GM12873 (cell line): ENCODE results near the gene ZNF580.

Experiments used
- TF ChIP-seq, protein P1 (sequence below): IDR thresholded peaks from 2 replicates; pipeline ENCODE4 v1.5.1; 2012; ENCODE audit warnings: low read depth, mild to moderate bottlenecking, moderate library complexity, low read length, control low read depth; ENCODE audit not compliant: insufficient read depth; ENCODE audit errors: missing control alignments

Gene ZNF580

DNA sequence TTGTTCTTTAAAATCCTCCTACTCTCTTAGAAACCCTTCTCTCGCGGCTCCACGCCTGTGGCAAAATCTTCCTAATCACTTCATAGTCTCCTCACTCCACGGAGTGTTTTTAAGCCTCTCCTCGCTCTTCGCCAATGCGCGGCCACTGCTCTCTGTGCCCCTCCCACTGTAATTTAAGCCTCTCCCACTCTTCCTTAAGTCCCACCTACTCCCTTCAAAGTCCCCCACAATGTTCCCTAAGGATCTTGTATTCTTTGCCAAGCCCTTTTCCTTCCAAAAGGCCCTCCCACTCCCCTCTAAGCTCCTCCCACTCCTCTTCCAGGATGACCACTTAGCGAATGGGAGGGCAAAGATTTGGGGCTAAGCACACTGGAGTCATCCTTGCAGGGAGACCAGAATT, 42.8 kb upstream of the ZNF580 start:
- TF ChIP-seq, protein P1, sequence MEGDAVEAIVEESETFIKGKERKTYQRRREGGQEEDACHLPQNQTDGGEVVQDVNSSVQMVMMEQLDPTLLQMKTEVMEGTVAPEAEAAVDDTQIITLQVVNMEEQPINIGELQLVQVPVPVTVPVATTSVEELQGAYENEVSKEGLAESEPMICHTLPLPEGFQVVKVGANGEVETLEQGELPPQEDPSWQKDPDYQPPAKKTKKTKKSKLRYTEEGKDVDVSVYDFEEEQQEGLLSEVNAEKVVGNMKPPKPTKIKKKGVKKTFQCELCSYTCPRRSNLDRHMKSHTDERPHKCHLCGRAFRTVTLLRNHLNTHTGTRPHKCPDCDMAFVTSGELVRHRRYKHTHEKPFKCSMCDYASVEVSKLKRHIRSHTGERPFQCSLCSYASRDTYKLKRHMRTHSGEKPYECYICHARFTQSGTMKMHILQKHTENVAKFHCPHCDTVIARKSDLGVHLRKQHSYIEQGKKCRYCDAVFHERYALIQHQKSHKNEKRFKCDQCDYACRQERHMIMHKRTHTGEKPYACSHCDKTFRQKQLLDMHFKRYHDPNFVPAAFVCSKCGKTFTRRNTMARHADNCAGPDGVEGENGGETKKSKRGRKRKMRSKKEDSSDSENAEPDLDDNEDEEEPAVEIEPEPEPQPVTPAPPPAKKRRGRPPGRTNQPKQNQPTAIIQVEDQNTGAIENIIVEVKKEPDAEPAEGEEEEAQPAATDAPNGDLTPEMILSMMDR, result no peak

DNA sequence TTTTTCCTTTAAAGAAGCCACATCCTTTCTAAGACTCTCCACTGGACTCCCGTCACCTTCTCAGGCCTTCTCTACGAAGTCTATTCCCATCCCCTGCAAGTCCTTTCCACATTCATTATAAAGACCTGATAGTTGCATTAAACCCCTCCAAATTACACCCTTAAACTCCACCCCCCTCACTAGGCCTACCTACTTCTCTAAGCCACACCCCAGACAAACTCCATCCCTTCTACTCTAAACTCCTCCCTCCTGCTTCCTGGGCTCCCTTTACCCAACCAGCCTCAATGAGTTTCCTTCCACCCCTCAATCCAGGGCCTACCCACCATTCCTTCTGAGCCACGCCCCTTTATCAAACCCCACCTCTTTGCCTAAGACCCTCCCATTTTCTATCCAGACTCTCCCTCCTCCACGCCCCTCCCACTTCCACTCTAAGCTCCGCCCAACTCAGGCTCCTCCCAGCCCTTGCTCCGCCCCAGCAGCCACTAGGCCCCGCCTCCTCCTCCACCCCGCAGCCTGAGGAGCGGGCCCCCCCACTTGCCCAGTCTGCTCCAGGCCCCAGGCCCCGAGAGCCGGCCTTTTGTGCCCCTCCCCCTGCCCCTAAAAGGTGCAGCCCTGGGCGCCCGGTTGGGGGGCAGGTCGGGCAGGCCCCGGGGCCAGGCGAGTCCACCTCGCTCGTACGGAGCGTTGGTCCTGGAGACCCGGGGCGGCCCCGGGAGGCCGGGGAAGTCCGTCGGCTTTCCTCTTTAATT, 41.9 kb upstream of the ZNF580 start:
- TF ChIP-seq, protein P1, result no peak

DNA sequence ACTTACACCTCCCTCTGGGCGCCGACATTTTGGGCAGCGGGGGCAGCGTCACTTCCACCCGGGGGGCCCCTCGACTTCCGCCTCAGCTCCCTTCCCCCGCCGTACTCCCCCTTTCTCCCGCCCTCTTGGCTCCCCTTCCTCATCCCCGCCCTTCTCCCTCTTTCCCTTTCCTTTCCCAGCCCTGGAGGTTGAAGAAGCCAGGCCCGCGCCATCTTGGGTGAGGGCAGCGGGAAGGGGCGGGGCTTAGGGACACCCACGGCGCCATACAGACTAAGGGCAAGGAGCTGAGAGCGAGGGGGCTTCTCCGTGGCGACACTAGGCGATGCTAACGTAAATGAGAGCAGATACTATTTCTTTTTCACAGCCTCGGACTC, 41.3 kb upstream of the ZNF580 start, which contains the start of gene FIZ1:
TSS of gene FIZ1 (minus strand) at position 50 of the 374 bp plus-strand sequence. CDS start 1,652 bp downstream, outside the sequence.
- TF ChIP-seq, protein P1, result no peak

DNA sequence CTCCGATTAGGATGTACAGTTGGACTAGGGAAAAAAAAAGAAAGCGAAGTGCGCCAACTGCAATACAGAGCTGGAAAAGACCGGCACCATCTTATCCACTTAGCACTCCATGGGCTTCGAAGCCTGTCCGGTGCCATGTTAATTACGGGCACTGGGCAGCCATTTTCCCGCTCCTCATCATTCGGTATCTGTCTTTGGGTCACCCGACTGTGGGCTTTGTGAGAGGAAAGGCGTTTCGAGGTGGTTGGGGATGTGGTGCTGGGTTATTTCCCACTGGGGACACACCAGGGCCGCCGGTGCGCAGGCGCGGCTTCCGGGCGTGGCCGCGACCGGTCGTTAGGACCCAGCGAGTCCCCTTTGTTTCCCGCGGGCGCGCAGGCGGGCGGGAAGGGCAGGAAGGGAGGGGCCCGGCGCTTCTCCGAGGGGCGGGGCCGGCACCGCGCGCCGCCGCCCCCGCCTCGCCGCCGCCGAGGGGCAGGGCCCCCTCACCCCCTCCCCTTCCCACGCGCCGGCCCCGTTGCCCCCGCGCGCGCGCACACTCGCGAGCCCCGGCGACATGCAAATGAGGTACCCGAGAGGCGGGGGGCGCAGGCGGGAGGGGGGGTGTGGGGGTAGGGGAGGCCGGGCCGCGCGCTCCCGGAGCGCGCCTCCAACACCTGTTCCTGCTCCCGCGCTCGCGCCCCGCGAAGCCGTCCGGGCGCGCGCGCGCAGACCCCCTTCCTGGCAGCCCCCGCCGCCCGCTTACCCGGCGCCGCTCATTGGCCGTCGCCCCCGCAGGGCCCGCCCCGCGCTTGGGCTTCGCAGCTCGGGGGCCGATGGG, 40.8 kb upstream of the ZNF580 start, which contains the start of gene ZNF524:
TSS of gene ZNF524 (plus strand) at position 447 of the 820 bp plus-strand sequence. CDS start 1,825 bp downstream, outside the sequence.
- TF ChIP-seq, protein P1, result no peak

DNA sequence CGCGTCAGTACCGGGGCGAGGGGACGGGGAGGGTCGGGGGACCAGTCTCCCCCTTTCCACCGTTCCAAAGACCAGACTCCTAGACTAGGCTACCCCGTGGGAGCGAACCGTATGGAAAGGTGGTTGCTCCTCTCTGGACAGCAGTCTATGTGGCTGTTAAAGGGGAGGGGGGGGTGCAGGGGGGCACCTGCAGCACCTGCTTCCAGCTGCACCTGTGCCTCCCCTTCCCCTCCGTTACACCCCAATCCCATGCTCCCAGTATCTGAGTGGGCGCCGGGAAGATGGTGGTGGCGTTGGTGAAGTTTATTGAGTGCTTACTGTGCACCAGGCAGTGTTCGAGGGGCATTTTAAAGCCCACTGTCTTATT, 40.2 kb upstream of the ZNF580 start:
- TF ChIP-seq, protein P1, result no peak

DNA sequence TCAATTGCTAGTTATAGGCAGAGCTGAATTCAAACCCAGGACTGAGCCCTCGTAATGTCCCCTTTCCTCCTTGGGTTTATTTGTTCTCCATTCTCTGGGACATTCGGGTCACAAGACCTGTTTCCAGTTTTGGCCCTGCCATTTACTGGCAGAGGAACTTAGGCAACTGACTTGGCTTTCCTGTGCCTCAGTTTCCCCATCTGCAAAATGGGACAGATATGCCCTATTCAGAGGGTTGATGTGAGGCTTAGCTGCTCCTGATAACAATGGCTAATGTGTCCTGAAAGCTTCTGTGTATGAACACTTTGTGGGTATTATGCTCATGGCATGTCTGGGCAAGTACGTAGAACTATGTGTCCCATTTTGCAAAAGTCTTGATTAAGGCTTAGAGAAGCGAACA, 39.7 kb upstream of the ZNF580 start:
- TF ChIP-seq, protein P1, result no peak
